Vagina (tissue), 2 donors: ENCODE results near the gene BAHD1.

Source experiments
- CTCF ChIP-seq, 3 experiments: fragments of 450-650 bp in 2 of 3; fragments of 200-600 bp in 1 of 3; sonication (generic) in 1 of 3; IDR thresholded peaks; one replicate each; pipeline ENCODE4 v1.5.1; 2017 to 2019; ENCODE audit warnings: antibody characterized with exemption in 3 of 3, mild to moderate bottlenecking in 2 of 3, moderate library complexity in 2 of 3
- POLR2AphosphoS5 ChIP-seq, 2 donors: sonication (generic); formaldehyde crosslinking; IDR thresholded peaks; one replicate each; pipeline ENCODE4 v1.9.0; 2017; ENCODE audit warnings: antibody characterized with exemption in 2 of 2, mild to moderate bottlenecking in 2 of 2, low read depth in 1 of 2; ENCODE audit not compliant: insufficient read depth in 1 of 2

DNA sequence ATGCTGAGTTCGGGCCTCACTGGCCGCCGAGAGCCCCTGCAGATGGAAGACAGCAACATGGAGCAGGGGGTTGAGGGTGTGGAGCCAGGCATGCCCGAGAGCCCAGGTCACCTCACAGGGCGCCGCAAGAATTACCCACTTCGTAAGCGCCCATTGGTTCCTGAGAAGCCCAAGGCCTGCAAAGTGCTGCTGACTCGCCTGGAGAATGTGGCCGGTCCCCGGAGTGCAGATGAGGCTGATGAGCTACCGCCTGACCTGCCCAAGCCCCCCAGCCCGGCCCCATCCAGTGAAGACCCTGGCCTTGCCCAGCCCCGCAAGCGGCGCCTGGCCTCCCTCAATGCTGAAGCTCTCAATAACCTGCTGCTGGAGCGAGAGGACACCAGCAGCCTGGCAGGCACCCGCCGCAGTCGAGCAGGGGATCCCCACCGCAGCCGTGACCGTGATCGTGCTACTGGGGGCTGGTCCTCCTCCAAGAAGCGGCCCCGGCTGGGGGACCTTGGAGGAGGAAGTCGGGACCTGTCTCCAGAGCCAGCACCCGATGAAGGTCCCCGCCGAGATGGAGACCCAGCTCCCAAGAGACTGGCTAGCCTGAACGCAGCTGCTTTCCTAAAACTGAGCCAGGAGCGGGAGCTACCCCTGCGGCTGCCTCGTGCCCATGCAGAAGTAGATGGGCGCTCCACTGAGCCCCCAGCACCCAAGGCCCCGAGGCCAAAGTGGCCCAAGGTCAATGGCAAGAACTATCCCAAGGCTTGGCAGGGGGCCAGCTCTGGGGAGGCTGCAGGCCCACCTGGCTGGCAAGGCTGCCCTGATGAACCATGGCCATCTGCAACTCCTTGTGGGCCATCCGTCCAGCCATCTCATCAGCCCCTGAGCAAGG, 18.0 kb downstream of the BAHD1 start:
- TF ChIP-seq CTCF (IDR thresholded peaks at IDR 0.05) (no peak), POLR2AphosphoS5 (IDR thresholded peaks at IDR 0.05; ENCODE audit: insufficient read depth in 1 of 2, low read depth in 1 of 2) (no peak)
